D341Med (cell line): ENCODE measurements around the gene NAP1L5.

Source experiments
- DNase-seq: peaks from one replicate; pipeline ENCODE4 v3.0.0; 2012; ENCODE audit warnings: low spot score

NAP1L5 gene, protein sequence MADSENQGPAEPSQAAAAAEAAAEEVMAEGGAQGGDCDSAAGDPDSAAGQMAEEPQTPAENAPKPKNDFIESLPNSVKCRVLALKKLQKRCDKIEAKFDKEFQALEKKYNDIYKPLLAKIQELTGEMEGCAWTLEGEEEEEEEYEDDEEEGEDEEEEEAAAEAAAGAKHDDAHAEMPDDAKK

DNA sequence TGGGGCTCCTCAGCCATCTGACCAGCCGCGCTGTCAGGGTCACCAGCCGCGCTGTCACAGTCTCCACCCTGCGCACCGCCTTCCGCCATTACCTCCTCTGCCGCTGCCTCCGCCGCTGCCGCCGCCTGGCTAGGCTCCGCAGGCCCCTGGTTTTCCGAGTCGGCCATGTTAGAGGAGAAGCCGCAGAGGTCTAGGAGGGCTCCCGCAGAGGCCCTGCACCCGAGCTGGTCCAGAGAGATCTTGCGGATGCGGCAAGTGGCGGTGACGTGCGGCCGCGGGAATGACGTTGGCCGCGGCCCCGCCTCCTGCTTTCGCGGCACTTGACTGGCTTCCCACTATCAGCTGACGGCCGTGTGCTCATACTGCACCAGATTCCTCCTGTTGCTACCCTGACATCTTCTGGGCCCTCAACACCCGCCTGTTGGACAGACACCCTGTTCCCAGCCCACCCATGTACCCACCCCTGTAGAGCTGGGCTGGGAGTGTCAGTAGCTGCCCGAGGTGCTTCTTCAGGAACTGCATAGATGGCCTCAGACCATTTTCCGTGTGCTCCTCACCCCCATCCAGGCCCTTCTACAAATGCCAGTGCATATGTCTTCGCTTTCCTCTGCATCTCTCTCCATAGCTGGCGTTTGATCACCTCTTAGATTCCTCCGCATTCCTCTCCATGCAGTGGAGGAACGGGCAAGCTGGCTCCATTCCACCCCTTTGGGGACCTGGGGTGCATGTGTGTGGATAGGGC, at the start of gene NAP1L5:
NAP1L5 (minus strand) TSS at position 242 of the 742 bp plus-strand sequence; CDS start at position 167, 75 bp downstream.
- no peak for DNase-seq

DNA sequence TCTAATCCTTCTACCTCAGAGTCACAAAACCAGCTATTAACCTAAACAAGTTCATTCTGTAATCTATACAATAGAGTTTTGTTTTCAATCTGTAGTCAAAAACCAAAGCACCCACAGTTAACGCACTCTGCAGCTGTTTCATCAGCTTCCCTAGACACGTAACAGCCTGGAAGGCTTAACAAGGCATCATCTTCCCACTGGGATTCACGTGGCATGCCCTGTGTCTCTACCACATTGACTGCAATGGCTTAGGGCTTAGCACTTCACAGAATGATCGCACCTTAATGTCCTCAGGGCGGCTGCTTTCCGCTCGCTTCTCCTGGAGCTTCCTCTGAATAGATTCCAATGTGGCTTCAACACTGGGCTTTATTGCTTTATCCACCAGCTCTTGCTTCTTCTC, 49.7 kb upstream of the NAP1L5 start:
- peak; percentile 47 for DNase-seq

GRCh38 chr4:88746206-88746605, 48.6 kb upstream of the NAP1L5 start:
- no peak for DNase-seq

- DNase-seq: no peak
Observed at GRCh38 chr4:88745581-88746163, 48.0 kb upstream of the NAP1L5 start.

GRCh38 chr4:88745175-88745574, 47.5 kb upstream of the NAP1L5 start:
- DNase-seq: no peak

GRCh38 chr4:88744609-88745008, 47.0 kb upstream of the NAP1L5 start:
- no peak for DNase-seq

DNA sequence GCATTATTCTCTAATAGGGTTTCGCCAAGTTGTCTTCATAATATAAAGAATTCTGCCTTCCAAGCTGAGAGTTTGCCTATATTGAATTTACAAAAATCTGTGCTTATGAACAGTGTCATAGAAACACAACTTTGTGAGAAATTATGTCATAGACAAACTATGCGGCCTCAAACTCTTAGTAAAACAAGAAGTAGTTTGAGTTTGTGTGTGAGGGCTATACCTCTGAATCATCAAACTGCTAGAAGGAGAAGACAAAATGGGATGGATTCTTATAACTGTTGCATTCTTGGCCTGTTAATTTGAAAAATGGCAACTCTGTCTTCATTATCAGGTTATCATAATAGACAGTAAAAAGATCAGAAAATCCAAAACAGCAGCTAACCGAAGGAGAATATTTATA, 46.1 kb upstream of the NAP1L5 start:
- no peak for DNase-seq

- no peak for DNase-seq
Observed at GRCh38 chr4:88742561-88742960, 44.9 kb upstream of the NAP1L5 start.

- no peak for DNase-seq
Observed at GRCh38 chr4:88738180-88738579, 40.6 kb upstream of the NAP1L5 start.

DNA sequence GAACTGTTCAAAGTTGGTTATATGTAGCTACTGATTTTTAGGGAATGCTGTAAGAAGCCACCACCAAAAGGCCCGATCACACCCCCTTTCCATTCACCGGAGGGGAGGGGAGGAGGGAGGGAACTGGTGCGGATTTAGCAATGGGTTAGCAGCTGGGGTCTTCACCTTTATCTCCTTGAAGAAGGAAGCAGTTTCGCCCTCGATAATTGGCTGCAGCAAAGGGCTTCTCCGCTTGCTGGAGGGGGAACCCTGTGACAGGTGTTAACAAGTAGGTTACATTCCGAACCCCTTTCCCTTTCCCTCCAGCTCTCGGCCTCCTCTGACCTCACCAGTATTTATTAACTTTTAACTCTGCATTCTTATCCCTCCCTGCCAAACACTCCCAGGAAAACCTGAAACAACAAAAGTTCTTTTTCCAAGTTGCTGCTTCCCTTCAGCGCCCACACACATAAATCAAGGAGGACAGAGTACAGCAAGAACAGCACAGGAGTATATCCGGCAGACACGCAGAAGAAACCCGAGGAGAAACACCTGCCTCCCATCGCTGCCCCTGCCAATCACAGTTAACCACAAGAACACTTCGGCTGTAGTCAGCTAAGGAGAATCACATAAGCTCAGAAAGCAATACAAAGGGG, 39.8 kb upstream of the NAP1L5 start:
- no peak for DNase-seq

GRCh38 chr4:88736264-88736663, 38.6 kb upstream of the NAP1L5 start:
- no peak for DNase-seq

DNA sequence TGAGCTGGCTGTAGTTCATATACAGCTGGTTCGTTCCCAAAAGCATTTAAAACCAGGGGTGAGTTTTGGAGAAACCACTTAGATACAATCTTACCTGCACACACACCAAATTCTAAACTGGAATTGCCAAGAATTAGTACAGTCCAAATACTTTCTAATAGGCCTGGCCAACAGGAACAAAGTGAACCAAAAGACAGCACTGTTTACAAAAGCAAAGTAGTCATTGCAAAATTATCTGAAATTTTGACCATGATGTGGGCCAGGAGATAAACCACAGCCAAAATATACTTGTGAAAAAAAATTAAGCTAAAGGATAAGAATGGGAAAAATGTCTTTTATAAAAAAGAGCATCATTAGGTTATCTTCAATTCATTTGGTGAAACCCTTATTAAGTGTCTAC, 37.9 kb upstream of the NAP1L5 start:
- DNase-seq: no peak

DNA sequence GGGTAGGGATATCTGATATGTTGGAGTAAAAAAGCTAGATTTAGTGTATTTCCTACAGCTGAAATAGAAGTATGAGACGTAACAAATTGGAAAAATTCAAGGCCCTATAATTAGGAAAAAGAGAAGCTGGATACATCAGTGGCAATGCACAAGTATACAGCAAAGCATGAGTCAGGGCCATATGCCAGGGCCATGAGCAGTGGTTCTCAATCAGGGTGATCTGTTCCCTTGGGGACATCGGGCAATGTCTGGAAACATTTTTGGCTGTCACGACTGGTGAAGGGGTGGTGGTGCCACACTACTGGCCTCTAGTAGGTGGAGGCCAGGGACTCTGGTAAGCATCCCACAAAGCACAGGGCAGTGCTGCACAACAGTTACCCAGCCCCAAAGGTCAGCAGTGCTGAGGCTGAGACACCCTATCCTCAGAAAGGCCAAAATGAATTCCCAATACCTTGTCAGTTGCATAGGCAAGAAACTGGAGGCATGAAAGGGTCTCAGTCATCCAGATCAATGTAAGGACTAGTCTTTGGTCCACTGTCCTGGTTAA, 36.8 kb upstream of the NAP1L5 start:
- DNase-seq: no peak

DNA sequence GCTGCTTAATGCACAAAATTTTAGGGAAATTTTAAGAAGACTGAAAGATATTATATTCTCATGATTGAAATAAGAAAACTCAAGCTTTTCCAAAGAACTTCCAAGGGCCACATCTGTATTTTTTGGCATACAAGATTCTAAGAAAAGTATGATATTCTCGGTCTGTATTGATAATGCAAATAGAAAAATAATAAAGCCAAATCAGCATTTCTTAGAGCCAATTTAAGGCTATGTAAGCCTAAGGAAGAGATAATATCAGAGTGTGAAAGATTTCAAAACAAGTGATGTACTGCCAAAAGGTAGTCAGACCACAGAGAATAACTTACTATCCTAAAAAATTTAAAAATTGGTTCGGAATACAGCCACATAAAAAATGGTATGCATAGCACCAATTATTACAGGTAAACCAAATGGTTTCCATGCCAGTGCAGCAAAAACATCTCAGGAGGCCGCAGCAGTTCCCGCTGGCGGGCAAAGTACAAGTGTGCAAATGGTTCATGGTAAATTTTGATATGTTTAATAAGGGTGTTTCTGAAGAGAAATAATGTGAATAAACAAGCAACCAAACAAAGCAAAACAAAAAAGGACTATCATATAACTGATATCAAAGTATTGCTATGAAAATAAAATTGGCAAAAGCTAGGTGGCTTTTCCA, 35.2 kb upstream of the NAP1L5 start:
- no peak for DNase-seq

DNA sequence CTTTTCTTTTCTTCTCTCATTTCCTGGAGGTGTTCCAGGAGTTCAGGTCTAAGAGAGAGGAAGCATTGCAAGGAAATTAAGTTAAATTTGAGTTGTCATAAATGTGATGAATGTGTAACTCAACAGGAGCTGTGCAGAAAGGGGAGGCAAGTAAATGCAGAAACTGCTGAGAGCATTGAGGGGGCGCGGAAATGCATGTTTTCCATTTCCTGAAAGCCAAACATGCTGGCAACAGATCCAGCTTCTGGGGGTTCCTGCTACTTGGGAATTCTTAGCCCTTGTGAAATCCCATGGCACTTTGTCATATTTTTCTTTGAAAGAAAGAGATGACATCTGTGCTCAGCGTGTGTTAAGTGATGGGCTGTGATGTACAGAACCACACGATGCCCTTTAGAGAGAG, 33.8 kb upstream of the NAP1L5 start:
- no peak for DNase-seq

DNA sequence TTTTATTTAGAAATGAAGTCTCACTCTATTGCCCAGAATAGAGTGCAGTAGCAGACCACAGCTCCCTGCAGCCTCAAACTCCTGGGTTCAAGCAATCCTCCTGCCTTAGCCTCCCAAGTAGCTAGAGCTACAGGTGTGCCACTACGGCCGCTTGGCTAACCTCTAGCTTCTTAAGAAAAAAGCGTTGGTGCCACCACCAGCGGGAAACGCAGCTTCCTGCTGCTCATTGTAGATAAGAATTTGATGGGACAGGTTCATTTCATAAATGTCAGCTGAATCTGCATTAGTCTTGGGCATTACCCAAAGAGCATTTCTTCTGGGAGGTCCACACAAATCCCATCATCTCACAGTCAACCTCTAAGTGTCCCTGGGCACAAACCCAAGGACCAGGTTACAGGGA, 33.2 kb upstream of the NAP1L5 start:
- DNase-seq: no peak

DNA sequence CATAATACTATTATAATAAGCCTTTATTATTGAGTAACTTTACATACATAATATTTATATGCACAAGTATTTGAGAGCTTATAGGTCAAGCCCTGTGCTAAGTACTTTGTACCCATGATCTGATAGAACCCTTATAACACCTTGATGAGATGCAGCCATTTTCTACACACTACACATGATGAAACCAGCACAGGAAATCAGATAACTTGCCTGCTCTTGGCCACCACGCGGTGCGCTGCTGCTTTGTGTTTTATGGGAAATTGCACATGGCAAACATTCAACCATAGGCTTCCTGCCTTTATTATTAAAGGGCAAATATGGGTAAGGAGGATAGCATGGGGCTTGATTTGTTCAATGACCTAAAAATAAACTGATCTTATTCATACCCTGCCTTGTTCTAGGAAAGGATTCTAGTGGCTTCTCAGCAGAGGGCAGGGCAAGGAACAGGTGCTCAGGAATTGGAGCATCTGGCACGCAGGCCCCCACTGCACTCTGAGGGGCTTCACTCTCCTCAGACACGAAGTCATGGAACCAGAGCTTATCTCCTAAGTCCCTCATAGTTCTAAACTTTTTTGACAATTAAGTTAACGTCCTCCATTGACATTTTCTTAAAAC, 31.6 kb upstream of the NAP1L5 start:
- DNase-seq: no peak

- no peak for DNase-seq
Observed at GRCh38 chr4:88728146-88728545, 30.5 kb upstream of the NAP1L5 start.

DNA sequence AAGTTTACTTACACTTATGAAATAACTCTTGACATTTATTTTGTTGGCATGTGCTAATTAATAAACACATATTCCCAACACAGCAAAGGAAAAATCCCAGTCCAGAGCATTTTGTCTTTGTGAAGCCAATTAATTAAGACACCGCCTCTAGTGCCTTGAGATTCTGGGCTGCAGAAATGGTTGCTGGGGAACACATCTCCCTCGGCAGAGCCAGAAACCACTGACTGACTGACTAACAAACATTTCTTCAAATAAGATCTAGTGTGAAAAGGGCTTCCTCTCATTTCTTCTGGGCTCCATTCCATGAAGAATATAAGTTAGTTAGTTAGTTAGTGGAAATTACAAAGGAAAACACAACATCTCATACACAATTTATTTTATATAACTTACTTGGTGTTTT, 28.4 kb upstream of the NAP1L5 start:
- DNase-seq: no peak

DNA sequence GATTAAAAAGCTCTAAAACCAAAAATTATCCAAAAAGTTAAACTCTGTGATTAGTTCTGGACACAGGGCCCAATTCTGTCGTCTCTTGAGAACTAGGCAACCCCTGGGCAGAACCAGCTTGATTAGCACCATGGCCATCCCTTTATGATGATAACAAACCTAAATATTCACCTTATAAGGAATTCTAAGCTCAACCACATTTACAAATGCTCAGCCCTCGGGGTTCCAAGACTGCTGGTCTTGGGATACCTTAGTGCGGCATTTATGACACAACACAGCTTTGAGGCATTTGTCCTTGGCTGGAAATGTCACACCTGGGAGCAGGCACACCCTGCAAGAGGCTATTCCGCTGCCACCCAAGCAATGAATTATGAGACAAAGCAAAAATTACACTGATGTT, 27.5 kb upstream of the NAP1L5 start:
- DNase-seq: no peak

DNA sequence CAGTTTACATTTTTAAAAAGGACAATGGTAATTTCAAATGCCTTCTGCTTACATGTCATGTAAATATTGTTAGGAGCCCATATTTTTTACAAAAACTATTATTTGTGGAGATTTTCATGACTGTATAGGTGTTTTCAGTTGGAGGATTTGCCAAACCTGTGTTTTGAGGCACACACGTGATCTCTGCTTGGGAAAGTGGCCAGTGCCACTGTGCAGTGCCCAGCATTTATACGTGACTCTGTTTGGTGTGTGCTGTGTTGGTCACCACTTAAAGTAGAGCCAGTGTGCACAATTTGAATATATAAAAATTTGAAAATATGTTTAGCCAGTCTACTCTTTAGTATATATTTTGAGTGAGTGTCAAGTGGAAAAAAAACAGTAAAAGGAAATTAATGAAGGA, 26.8 kb upstream of the NAP1L5 start:
- no peak for DNase-seq

GRCh38 chr4:88722828-88723227, 25.2 kb upstream of the NAP1L5 start:
- no peak for DNase-seq
